Ectodermal cell (in vitro differentiated cells): ENCODE measurements around the gene PCBP3.
"Not testable (repeated sequence)": the region's sequence is repeated elsewhere in the genome, so short reads cannot be mapped to it uniquely, and the experiment has no call there.

ENCODE experiments used
- H3K27ac ChIP-seq: 2 replicates; pipeline ENCODE4 v1.7.0; 2013; ENCODE audit warnings: mild to moderate bottlenecking, low read depth, low read length; ENCODE audit not compliant: insufficient read depth, poor library complexity, severe bottlenecking
- H3K27me3 ChIP-seq: 2 replicates; pipeline ENCODE4 v1.7.0; 2013; ENCODE audit warnings: mild to moderate bottlenecking, low read length; ENCODE audit not compliant: insufficient read depth, control insufficient read depth, poor library complexity, severe bottlenecking
- H3K36me3 ChIP-seq: one replicate; pipeline ENCODE4 v1.7.0; 2013; ENCODE audit warnings: low read length; ENCODE audit not compliant: control insufficient read depth, insufficient read depth
- H3K4me1 ChIP-seq: one replicate; pipeline ENCODE4 v1.7.0; 2013; ENCODE audit warnings: low read length; ENCODE audit not compliant: control insufficient read depth, insufficient read depth
- H3K4me3 ChIP-seq: 2 replicates; pipeline ENCODE4 v1.7.0; 2013; ENCODE audit warnings: low read depth, low read length, control low read depth; ENCODE audit not compliant: insufficient read depth
- H3K9me3 ChIP-seq: 2 replicates; pipeline ENCODE4 v1.7.0; 2013; ENCODE audit warnings: mild to moderate bottlenecking, low read length, moderate library complexity; ENCODE audit not compliant: control insufficient read depth
- WGBS, 2 experiments: methylation state at CpG; one replicate each; pipeline ENCODE4 v1.1.7; 2013; ENCODE audit warnings: missing lambda C conversion rate in 2 of 2; 5-methylcytosine and 5-hydroxymethylcytosine counted together

The PCBP3 gene

GRCh38 chr21:45895778-45896370, 252.3 kb downstream of the PCBP3 start:
- 94% methylated on average over 17 of the region's 17 CpGs for WGBS, 2 experiments
- H3K27me3 ChIP-seq, result no peaks in the 10 kb centered on the region
- H3K36me3 ChIP-seq, result no peaks in the 10 kb centered on the region
- no peak overlapping the region for H3K27ac ChIP-seq
- no peak overlapping the region for H3K4me3 ChIP-seq
- H3K4me1 ChIP-seq, result no peaks in the 10 kb centered on the region
- no peaks in the 10 kb centered on the region for H3K9me3 ChIP-seq

- H3K4me3 ChIP-seq, H3K36me3 ChIP-seq, H3K27me3 ChIP-seq, H3K4me1 ChIP-seq, H3K9me3 ChIP-seq, H3K27ac ChIP-seq: not testable (repeated sequence)
- whole genome bisulfite sequencing, 2 experiments, result 88 to 89% methylated on average over 18 of the region's 18 CpGs
Measured at GRCh38 chr21:45896431-45896830, 252.9 kb downstream of the PCBP3 start.

GRCh38 chr21:45897191-45898027, 253.9 kb downstream of the PCBP3 start:
- H3K27me3 ChIP-seq, result no peaks in the 10 kb centered on the region
- no peaks in the 10 kb centered on the region for H3K36me3 ChIP-seq
- H3K4me1 ChIP-seq, result no peaks in the 10 kb centered on the region
- no peak overlapping the region for H3K27ac ChIP-seq
- H3K4me3 ChIP-seq, result no peak overlapping the region
- H3K9me3 ChIP-seq, result no peaks in the 10 kb centered on the region
- 94% methylated on average over 25 of the region's 25 CpGs for WGBS, 2 experiments

GRCh38 chr21:45898028-45898350, 254.5 kb downstream of the PCBP3 start:
- WGBS, 2 experiments, result 88 to 96% methylated on average over 7 to 8 of the region's 8 CpGs
- H3K4me3 ChIP-seq, result no peak overlapping the region
- H3K27ac ChIP-seq, result no peak overlapping the region
- H3K36me3 ChIP-seq, result no peaks in the 10 kb centered on the region
- H3K9me3 ChIP-seq, result no peaks in the 10 kb centered on the region
- H3K27me3 ChIP-seq, result no peaks in the 10 kb centered on the region
- no peaks in the 10 kb centered on the region for H3K4me1 ChIP-seq

GRCh38 chr21:45898781-45899180, 255.3 kb downstream of the PCBP3 start:
- Histone ChIP-seq H3K27me3 (no peaks in the 10 kb centered on the region), H3K4me3 (no peak overlapping the region), H3K4me1 (no peaks in the 10 kb centered on the region), H3K36me3 (no peaks in the 10 kb centered on the region), H3K27ac (no peak overlapping the region), H3K9me3 (no peaks in the 10 kb centered on the region)
- WGBS, 2 experiments, result 91 to 92% methylated on average over 24 of the region's 24 CpGs

GRCh38 chr21:45899317-45900033, 255.9 kb downstream of the PCBP3 start:
- 88 to 91% methylated on average over 17 of the region's 17 CpGs for WGBS, 2 experiments
- Histone ChIP-seq H3K27me3 (no peaks in the 10 kb centered on the region), H3K27ac (no peak overlapping the region)

GRCh38 chr21:45900034-45900868, 256.7 kb downstream of the PCBP3 start:
- H3K27ac ChIP-seq, result no peak overlapping the region
- H3K9me3 ChIP-seq, result no peaks in the 10 kb centered on the region
- no peaks in the 10 kb centered on the region for H3K27me3 ChIP-seq
- no peaks in the 10 kb centered on the region for H3K4me1 ChIP-seq
- WGBS, 2 experiments, result 91 to 93% methylated on average over 26 to 27 of the region's 27 CpGs
- no peak overlapping the region for H3K4me3 ChIP-seq
- no peaks in the 10 kb centered on the region for H3K36me3 ChIP-seq

More at GRCh38 chr21:45899317-45900033, 255.9 kb downstream of the PCBP3 start:
- Histone ChIP-seq H3K9me3 (no peaks in the 10 kb centered on the region), H3K4me1 (no peaks in the 10 kb centered on the region), H3K36me3 (no peaks in the 10 kb centered on the region), H3K4me3 (no peak overlapping the region)

GRCh38 chr21:45901061-45901690, 257.7 kb downstream of the PCBP3 start:
- Histone ChIP-seq H3K27ac (no peak overlapping the region), H3K9me3 (no peaks in the 10 kb centered on the region), H3K4me1 (no peaks in the 10 kb centered on the region), H3K27me3 (no peaks in the 10 kb centered on the region), H3K36me3 (no peaks in the 10 kb centered on the region), H3K4me3 (no peak overlapping the region)
- 93 to 95% methylated on average over 15 of the region's 15 CpGs for WGBS, 2 experiments

GRCh38 chr21:45902292-45902995, 258.9 kb downstream of the PCBP3 start:
- 92% methylated on average over 19 of the region's 19 CpGs for WGBS, 2 experiments
- Histone ChIP-seq H3K9me3 (no peaks in the 10 kb centered on the region), H3K27me3 (no peaks in the 10 kb centered on the region), H3K4me3 (no peak overlapping the region), H3K36me3 (no peaks in the 10 kb centered on the region), H3K4me1 (no peaks in the 10 kb centered on the region), H3K27ac (no peak overlapping the region)
